H1 (cell line): Measurements from ENCODE around the gene PARD3. TPM values are rescaled to one million over a fixed set of nuclear protein-coding genes. Genes with fewer than 3 reads are reported as not detected.

Experiments used
- CTCF ChIA-PET: fragments of 300-600 bp; sonication (Branson Sonifier 250); formaldehyde crosslinking; loops from one replicate; lab custom pipeline; 2021; ENCODE audit not compliant: partially characterized antibody; lab: Charles Lee
- POLR2A ChIA-PET: fragments of 300-600 bp; sonication (Branson Sonifier 250); formaldehyde crosslinking; loops from one replicate; lab custom pipeline; 2021; ENCODE audit warnings: inconsistent platforms; ENCODE audit not compliant: partially characterized antibody; lab: Charles Lee
- DNase-seq, 2 experiments: peaks; one replicate each; pipeline versions ENCODE4 v3.0.0 to v3.0.0-alpha.2; 2010 to 2022; ENCODE audit warnings: low spot score in 2 of 2, low read depth in 1 of 2, mixed read lengths in 1 of 2
- FAIRE-seq: peaks from 2 replicates; lab custom pipeline; 2011; peaks lifted over from hg19 to GRCh38; lab: Jason Lieb, UNC
- H2AFZ ChIP-seq: 2 replicates; pipeline ENCODE4 v1.8.1; 2012; ENCODE audit warnings: low read length, inconsistent platforms
- H2AK5ac ChIP-seq: 2 replicates; pipeline ENCODE4 v1.6.1; 2013; ENCODE audit warnings: low read depth, low read length
- H2BK120ac ChIP-seq: replicated peaks from 2 replicates; pipeline ENCODE3; 2013; ENCODE audit warnings: low read depth, low read length, inconsistent platforms
- H2BK12ac ChIP-seq: 2 replicates; pipeline ENCODE4 v1.6.1; 2013; ENCODE audit warnings: low read depth, low read length
- H2BK15ac ChIP-seq: 2 replicates; pipeline ENCODE4 v1.6.1; 2013; ENCODE audit warnings: low read length
- H2BK20ac ChIP-seq: 2 replicates; pipeline ENCODE4 v1.6.1; 2013; ENCODE audit warnings: low read length
- H2BK5ac ChIP-seq: 2 replicates; pipeline ENCODE4 v1.6.1; 2013; ENCODE audit warnings: low read depth, low read length
- H3K14ac ChIP-seq: 2 replicates; pipeline ENCODE4 v1.6.1; 2013; ENCODE audit warnings: inconsistent platforms; ENCODE audit not compliant: insufficient read length
- H3K18ac ChIP-seq: 2 replicates; pipeline ENCODE4 v1.6.1; 2013; ENCODE audit warnings: low read length; ENCODE audit errors: extremely low read depth
- H3K23ac ChIP-seq: 2 replicates; pipeline ENCODE4 v1.6.1; 2013; ENCODE audit warnings: inconsistent platforms; ENCODE audit not compliant: insufficient read length
- H3K23me2 ChIP-seq: 2 replicates; pipeline ENCODE4 v1.6.1; 2013; ENCODE audit warnings: low read depth, low read length
- H3K27ac ChIP-seq: 2 replicates; pipeline ENCODE4 v1.6.1; 2011; ENCODE audit warnings: low read depth, low read length, inconsistent platforms
- H3K27me3 ChIP-seq, 4 experiments: replicated peaks in 1 of 4; 1 replicate in 1 of 4; 2 replicates in 3 of 4; pipeline versions ENCODE4 v1.6.1 to v1.8.1; 2011 to 2013; ENCODE audit warnings: low read length in 3 of 4, mild to moderate bottlenecking in 3 of 4, inconsistent platforms in 2 of 4, mixed read lengths in 2 of 4, moderate library complexity in 1 of 4; ENCODE audit not compliant: control insufficient read depth in 3 of 4, insufficient read depth in 3 of 4; ENCODE audit errors: extremely low read depth in 1 of 4
- H3K36me3 ChIP-seq, 4 experiments: 2 replicates each; pipeline versions ENCODE4 v1.6.1 to v1.8.1; 2011 to 2013; ENCODE audit warnings: mild to moderate bottlenecking in 4 of 4, low read length in 3 of 4, moderate library complexity in 2 of 4, control low read depth in 1 of 4, inconsistent platforms in 1 of 4; ENCODE audit not compliant: insufficient read depth in 4 of 4, control insufficient read depth in 2 of 4
- H3K4ac ChIP-seq: replicated peaks from 2 replicates; pipeline ENCODE3; 2013; ENCODE audit warnings: low read length, low read depth, mixed read lengths, inconsistent platforms; ENCODE audit not compliant: insufficient read length
- H3K4me1 ChIP-seq, 4 experiments: replicated peaks in 1 of 4; 1 replicate in 1 of 4; 2 replicates in 3 of 4; pipeline versions ENCODE4 v1.6.1 to v1.8.1; 2011 to 2013; ENCODE audit warnings: low read length in 3 of 4, inconsistent platforms in 2 of 4, mixed read lengths in 1 of 4; ENCODE audit not compliant: insufficient read depth in 4 of 4, control insufficient read depth in 3 of 4
- H3K4me2 ChIP-seq, 2 experiments: 2 replicates each; pipeline versions ENCODE4 v1.6.1 to v1.8.1; 2011 to 2013; ENCODE audit warnings: low read depth in 2 of 2, low read length in 2 of 2, control low read depth in 1 of 2, inconsistent platforms in 1 of 2, mild to moderate bottlenecking in 1 of 2; ENCODE audit not compliant: insufficient read depth in 1 of 2
- H3K4me3 ChIP-seq, 4 experiments: fragments of 200-600, 300-600 bp in 1 of 4; sonication (generic), shearing (Covaris generic), sonication (Bioruptor Twin) in 1 of 4; 2 replicates each; pipeline versions ENCODE4 v1.5.1 to v1.8.1; 2011 to 2016; ENCODE audit warnings: low read length in 4 of 4, low read depth in 3 of 4, control low read depth in 2 of 4, inconsistent platforms in 2 of 4, mild to moderate bottlenecking in 2 of 4, mixed read lengths in 1 of 4, moderate library complexity in 1 of 4; ENCODE audit not compliant: insufficient read depth in 2 of 4; ENCODE audit errors: extremely low read depth in 1 of 4
- H3K56ac ChIP-seq: replicated peaks from 2 replicates; pipeline ENCODE3; 2013; ENCODE audit warnings: low read depth, mild to moderate bottlenecking, mixed read lengths, low read length, inconsistent platforms; ENCODE audit not compliant: insufficient read length
- H3K79me1 ChIP-seq: 2 replicates; pipeline ENCODE4 v1.6.1; 2013; ENCODE audit warnings: low read depth, low read length, control low read depth
- H3K79me2 ChIP-seq, 2 experiments: 2 replicates each; pipeline versions ENCODE4 v1.6.1 to v1.8.1; 2012 to 2013; ENCODE audit warnings: low read length in 2 of 2, mild to moderate bottlenecking in 2 of 2, inconsistent platforms in 1 of 2; ENCODE audit not compliant: insufficient read depth in 2 of 2, control insufficient read depth in 1 of 2
- H3K9ac ChIP-seq, 4 experiments: replicated peaks in 1 of 4; 1 replicate in 1 of 4; 2 replicates in 3 of 4; pipeline versions ENCODE4 v1.6.1 to v1.8.1; 2011 to 2013; ENCODE audit warnings: low read depth in 3 of 4, low read length in 3 of 4, control low read depth in 2 of 4, mild to moderate bottlenecking in 2 of 4, moderate library complexity in 2 of 4, inconsistent platforms in 1 of 4; ENCODE audit errors: extremely low read depth in 1 of 4
- H3K9me3 ChIP-seq, 2 experiments: 2 replicates each; pipeline versions ENCODE4 v1.6.1 to v1.8.1; 2012 to 2013; ENCODE audit warnings: mild to moderate bottlenecking in 2 of 2, moderate library complexity in 2 of 2, control low read depth in 1 of 2, inconsistent platforms in 1 of 2, low read depth in 1 of 2, low read length in 1 of 2, mixed read lengths in 1 of 2; ENCODE audit not compliant: insufficient read depth in 2 of 2
- H4K20me1 ChIP-seq, 2 experiments: replicated peaks in 1 of 2; 2 replicates each; pipeline versions ENCODE3 to v1.8.1; 2011 to 2013; ENCODE audit warnings: inconsistent platforms in 2 of 2, low read length in 2 of 2, mild to moderate bottlenecking in 1 of 2; ENCODE audit not compliant: insufficient read depth in 2 of 2, control insufficient read depth in 1 of 2
- H4K5ac ChIP-seq: 2 replicates; pipeline ENCODE4 v1.6.1; 2013; ENCODE audit warnings: low read length, low read depth, mixed read lengths, inconsistent platforms; ENCODE audit not compliant: insufficient read length
- H4K8ac ChIP-seq: 2 replicates; pipeline ENCODE4 v1.8.0; 2013; ENCODE audit warnings: mild to moderate bottlenecking, moderate library complexity, low read length, inconsistent platforms; ENCODE audit not compliant: insufficient read depth; ENCODE audit errors: extremely low read depth
- H4K91ac ChIP-seq: replicated peaks from 2 replicates; pipeline ENCODE3; 2013; ENCODE audit warnings: low read length, mixed read lengths, inconsistent platforms; ENCODE audit not compliant: insufficient read length
- WGBS, 2 experiments: shearing (Covaris generic) in 1 of 2; methylation state at CpG; one replicate each; pipeline versions ENCODE4 v1.1.6 to v1.1.7; 2013 to 2015; ENCODE audit warnings: low lambda C conversion rate in 2 of 2, mixed read lengths in 2 of 2, inconsistent platforms in 1 of 2, low coverage in 1 of 2, missing lambda C conversion rate in 1 of 2; ENCODE audit not compliant: insufficient replicate concordance in 2 of 2, insufficient coverage in 1 of 2, insufficient read length in 1 of 2; ENCODE audit errors: extremely low coverage in 1 of 2, missing lambda C conversion rate in 1 of 2; 5-methylcytosine and 5-hydroxymethylcytosine counted together
- polyA plus RNA-seq, 7 experiments: library from polyadenylated mRNA; depleted of rRNA in 3 of 7; stranded (reverse) in 5 of 7; unstranded in 2 of 7; fragments of >200 nt in 5 of 7; fragments of 200-250 nt in 2 of 7; gene quantifications; 1 replicate in 5 of 7; 2 replicates in 1 of 7; 4 replicates in 1 of 7; pipeline versions ENCODE4 v1.2.1 to v1.2.3, GENCODE V29; 2011 to 2013; ENCODE audit warnings: missing spikeins in 2 of 7, mixed read lengths in 2 of 7
- total RNA-seq: library from RNA; stranded (reverse); fragmentation: NEBNext Ultra II Directional; extraction: Animal tissue kit (Norgen Biotek cat#: 25700); gene quantifications from 2 replicates; pipeline ENCODE4 v1.2.1, GENCODE V29; 2021

The PARD3 gene
- total and polyA plus RNA-seq, 2 of the 8 experiments (the other 6 are each of a cell fraction or from before 2014, with no cell fraction given) = 19.7 to 49.1 TPM

GRCh38 chr10:34570887-34571286 lies 244.2 kb downstream of the PARD3 start:
- peaks cover 0 to 21% of the 10 kb centered on the region in 2 experiments; a peak in 1 of 4 replicates for H3K79me2 ChIP-seq
- H3K36me3 ChIP-seq = no peaks in the 10 kb centered on the region
- no peak overlapping the region for H2BK20ac ChIP-seq
- CTCF ChIA-PET = interaction anchor here (0.6 kb wide), 1 partner anchor 25 kb away, joined by 4 read pairs; no protein-coding TSS in a partner anchor
- H2AK5ac ChIP-seq = no peak overlapping the region
- WGBS, 2 experiments = 98% methylated on average over 2 of the region's 2 CpGs; no CpG with 5 or more reads in 1 of the 2 experiments
- no peak overlapping the region for H3K14ac ChIP-seq
- H4K5ac ChIP-seq = no peak overlapping the region
- H4K91ac ChIP-seq = no peak overlapping the region
- no peak overlapping the region for H2BK15ac ChIP-seq
- peaks cover 0 to 14% (median 11%) of the 10 kb centered on the region in 4 experiments; a peak in 6 of 7 replicates for H3K4me1 ChIP-seq
- H3K4me3 ChIP-seq = no peak overlapping the region
- H4K20me1 ChIP-seq = no peaks in the 10 kb centered on the region
- H3K9ac ChIP-seq = no peak overlapping the region
- no peaks in the 10 kb centered on the region for H3K9me3 ChIP-seq
- H3K56ac ChIP-seq = no peak overlapping the region
- no peak overlapping the region for H2BK12ac ChIP-seq
- H2BK120ac ChIP-seq = no peak overlapping the region
- no peak overlapping the region for H2BK5ac ChIP-seq
- H3K4ac ChIP-seq = no peak overlapping the region
- POLR2A ChIA-PET = interaction anchor here (0.7 kb wide), 1 partner anchor 17 kb away, joined by 3 read pairs; no protein-coding TSS in a partner anchor
- no peak overlapping the region for H3K18ac ChIP-seq
- H3K23me2 ChIP-seq = no peaks in the 10 kb centered on the region
- H3K23ac ChIP-seq = no peak overlapping the region
- no peaks in the 10 kb centered on the region; the same call in 1 of the 2 replicates for H3K79me1 ChIP-seq
- DNase-seq (no peak), FAIRE-seq (no peak)
- no peak overlapping the region for H3K4me2 ChIP-seq
- H2AFZ ChIP-seq = no peak overlapping the region
- no peaks in the 10 kb centered on the region for H3K27me3 ChIP-seq
- no peak overlapping the region for H3K27ac ChIP-seq
- no peak overlapping the region for H4K8ac ChIP-seq
